Epithelial cell of proximal tubule (primary cell): ENCODE data around the gene CACNA2D4. TPM values are rescaled to one million over a fixed set of nuclear protein-coding genes. Genes with fewer than 3 reads are reported as not detected.

ENCODE experiments used
- DNase-seq: peaks from one replicate; pipeline ENCODE4 v3.0.0-alpha.2; 2011; ENCODE audit warnings: low read depth
- H3K4me3 ChIP-seq: 2 replicates; pipeline ENCODE4 v1.5.1; 2011; ENCODE audit warnings: low read depth, mild to moderate bottlenecking, low read length
- total RNA-seq: library from RNA; depleted of rRNA; stranded (reverse); fragments of >200 nt; gene quantifications from 2 replicates; pipeline ENCODE4 v1.2.3, GENCODE V29; 2015
- TF ChIP-seq, protein P1 (sequence below): conservative IDR thresholded peaks from 2 replicates; pipeline ENCODE4 v1.5.1; 2012; ENCODE audit warnings: low read depth, mild to moderate bottlenecking, low read length

Gene CACNA2D4
- total RNA-seq, 1 donor from 2014 or later = 1.6 TPM

DNA sequence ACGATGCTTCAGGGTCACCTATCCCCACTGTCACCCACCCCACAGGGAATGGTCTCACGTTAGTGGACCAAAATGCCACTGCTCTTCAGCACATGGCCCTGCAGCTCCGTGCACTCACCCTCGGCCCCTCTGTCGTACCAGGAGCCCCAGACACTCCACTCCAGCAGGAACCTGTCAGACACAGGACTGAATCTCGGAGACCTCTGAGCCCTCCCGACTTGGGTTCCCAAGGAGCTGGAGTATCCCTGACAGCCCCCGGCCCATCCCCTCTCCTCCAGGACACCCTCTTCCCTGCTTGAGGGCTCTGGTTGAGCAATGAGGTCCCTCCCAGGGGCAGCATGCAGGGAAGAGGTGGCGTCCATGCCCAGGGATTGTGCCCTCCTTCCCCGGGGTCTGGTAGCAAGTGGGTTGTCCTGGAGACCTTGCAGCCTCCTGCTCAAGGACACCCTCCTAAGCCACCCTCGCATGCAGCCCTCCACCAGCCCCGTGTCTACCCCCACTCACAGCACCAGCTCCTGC is 118.5 kb downstream of the CACNA2D4 start:
- no peak for DNase-seq
- no peak overlapping the region for H3K4me3 ChIP-seq
- TF ChIP-seq, protein P1, sequence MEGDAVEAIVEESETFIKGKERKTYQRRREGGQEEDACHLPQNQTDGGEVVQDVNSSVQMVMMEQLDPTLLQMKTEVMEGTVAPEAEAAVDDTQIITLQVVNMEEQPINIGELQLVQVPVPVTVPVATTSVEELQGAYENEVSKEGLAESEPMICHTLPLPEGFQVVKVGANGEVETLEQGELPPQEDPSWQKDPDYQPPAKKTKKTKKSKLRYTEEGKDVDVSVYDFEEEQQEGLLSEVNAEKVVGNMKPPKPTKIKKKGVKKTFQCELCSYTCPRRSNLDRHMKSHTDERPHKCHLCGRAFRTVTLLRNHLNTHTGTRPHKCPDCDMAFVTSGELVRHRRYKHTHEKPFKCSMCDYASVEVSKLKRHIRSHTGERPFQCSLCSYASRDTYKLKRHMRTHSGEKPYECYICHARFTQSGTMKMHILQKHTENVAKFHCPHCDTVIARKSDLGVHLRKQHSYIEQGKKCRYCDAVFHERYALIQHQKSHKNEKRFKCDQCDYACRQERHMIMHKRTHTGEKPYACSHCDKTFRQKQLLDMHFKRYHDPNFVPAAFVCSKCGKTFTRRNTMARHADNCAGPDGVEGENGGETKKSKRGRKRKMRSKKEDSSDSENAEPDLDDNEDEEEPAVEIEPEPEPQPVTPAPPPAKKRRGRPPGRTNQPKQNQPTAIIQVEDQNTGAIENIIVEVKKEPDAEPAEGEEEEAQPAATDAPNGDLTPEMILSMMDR = no peak

DNA sequence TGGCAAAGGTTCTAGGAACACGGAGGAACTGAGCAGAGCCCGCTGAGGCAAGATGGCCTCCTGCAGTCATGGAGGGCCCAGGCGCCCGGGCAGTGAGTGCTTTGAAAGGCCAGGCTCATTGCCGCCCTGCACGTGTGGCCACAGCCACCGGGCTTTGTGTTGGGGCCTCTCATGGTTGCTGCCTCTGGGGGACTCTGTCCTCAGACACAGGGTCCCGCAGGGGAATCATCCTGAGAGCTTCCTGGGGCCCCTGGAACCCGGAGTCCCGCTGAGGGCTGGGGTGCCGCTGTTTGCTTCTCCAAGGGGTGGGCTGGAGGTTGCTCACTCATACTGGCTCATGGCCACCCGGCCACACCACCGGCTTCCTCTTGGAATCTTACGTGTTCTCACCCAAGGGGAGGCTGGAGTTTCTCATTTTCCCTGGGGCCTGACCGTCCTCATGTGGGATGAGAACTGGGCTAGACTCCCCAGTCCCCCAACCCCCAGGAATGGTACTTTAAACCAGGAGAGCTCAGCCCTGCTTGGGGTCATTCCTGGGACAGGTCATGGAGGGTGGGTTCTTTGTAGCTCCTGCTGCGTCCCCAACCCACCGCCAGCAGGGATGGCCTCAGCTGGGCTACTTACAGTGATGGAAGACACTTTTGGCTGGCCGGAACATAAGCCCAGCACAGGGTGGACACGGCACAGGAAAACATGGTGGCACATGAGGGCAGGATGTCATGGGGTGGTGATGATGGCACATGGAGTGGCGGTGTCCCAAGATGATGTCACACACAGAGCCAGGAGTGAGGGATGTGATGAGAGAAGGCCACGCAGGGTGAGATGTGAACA is 119.2 kb downstream of the CACNA2D4 start:
- no peak for DNase-seq
- no peak overlapping the region for H3K4me3 ChIP-seq
- TF ChIP-seq, protein P1 = no peak

DNA sequence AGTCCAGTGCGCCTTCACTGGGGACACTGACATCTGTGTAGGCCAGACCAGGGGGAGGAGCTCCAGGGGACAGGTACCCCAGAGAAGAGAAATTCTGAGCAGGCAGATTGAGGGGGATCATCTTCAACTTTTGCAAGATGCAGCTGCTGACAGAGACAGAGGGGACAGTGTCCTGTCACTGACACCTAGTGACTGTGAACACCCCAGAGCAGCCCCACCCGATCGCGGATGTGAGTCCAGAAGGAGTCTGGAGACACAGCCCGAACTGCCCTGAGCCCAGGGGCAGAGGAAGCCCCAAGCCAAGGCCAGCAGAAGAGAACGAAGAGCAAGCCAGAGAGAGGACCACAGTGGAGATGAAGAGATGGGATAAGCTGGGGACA is 119.8 kb downstream of the CACNA2D4 start:
- no peak for DNase-seq
- no peak overlapping the region for H3K4me3 ChIP-seq
- TF ChIP-seq, protein P1 = no peak

DNA sequence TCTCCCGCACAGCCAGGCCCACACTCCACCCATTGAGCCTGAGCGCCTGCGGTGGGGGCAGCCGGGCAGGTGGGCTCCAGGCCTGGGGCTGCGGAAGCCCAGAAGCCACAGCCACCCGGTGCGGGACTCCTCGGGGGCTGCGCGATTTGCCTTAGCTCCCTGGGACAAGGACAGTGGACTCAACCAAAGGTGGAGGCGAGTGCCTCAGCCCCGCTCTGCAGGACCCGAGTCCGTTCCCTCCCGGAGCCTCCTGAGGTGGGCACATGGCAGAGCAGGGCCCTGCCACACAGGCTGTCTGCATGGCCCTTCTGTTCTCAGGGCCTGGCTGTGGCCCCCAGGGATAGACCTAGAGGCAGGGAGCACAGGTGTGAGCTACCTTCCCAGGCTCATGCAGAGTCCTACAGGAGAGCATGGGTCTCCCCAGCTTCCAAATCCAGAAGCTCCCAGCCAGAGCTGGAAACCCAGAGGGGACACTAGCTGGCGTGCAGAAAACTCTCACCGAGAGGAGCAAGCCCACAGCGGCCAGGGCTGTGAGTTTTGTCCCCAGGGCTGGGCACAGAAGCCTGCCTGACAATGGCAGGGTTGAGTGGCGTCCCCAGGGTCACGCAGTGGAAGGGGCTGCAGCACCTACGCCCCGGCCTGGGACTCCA is 120.3 kb downstream of the CACNA2D4 start:
- no peak for DNase-seq
- TF ChIP-seq, protein P1 = no peak
- no peak overlapping the region for H3K4me3 ChIP-seq

DNA sequence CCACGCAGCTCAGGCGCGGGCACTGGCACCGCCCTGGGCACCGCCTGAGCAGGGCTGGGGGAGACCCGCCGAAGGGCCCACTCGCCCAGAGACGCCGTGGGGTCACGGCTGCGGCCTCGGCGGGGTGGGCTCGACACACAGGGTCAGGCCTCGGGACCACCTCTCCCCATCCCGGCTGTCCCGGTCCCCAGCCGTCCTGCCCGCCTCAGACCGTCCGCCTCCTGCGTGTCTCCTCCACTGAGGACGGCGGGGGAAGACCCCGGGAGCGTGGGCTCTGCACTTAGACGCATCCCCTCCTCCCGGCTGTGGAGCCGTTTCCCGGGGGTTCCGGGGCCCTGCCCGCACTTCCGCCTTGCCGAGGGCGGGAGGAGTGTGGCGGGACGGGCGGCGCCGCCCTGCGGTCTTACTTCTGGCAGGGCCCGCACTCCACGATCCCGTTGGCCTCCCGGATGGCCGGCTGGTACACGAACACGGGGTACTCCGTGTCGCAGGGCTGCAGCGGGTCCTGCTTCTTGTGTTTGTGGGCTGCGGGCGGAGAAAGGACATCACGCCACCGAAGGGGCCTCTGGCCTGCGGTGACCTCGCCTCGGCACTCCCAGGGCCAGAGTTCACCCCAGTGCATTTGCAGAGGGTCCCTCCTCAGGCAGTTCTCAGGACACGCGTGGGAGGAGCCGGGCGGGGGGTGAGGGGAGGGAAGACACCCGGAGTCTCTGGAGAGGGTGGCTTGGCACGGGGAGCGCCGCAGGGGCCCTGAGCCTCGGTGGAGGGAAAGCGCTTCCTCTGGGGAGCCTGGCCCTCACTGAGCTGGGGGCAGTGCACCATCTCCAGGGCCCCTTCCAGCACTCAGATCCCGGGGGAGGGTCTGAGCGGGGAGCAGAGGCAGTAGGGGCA is 121.2 kb downstream of the CACNA2D4 start:
- no peak for DNase-seq
- H3K4me3 ChIP-seq = peak overlapping the region; percentile 65
- TF ChIP-seq, protein P1 = no peak

DNA sequence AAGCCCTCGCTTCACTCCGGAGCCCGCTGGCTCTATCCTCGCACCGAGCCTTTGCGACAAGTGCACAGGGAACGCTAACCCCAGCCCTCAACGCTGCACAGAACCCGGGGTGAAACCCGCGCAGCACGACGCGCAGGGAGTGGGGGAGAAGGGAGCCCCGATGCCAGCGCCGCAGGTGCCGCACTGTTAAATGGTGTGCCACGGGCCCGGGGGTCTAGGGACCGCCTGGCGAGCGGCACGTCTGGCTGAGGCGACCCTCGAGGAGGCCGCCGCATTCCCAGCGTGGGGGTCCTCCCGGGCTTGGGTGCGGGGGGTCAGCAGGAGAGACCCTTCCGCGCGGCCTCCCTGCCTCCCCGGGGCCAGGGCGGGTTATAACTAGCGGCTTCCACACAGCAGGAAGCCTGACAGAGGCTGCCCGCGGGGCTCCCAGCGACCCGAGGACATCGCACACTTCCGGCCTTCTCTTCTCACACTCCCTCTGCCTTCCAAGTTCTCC is 121.9 kb downstream of the CACNA2D4 start:
- DNase-seq = no peak
- peak overlapping the region; percentile 65 for H3K4me3 ChIP-seq
- TF ChIP-seq, protein P1 = no peak
